Measurements from ENCODE around the gene PDE4C.

Gene PDE4C

DNA sequence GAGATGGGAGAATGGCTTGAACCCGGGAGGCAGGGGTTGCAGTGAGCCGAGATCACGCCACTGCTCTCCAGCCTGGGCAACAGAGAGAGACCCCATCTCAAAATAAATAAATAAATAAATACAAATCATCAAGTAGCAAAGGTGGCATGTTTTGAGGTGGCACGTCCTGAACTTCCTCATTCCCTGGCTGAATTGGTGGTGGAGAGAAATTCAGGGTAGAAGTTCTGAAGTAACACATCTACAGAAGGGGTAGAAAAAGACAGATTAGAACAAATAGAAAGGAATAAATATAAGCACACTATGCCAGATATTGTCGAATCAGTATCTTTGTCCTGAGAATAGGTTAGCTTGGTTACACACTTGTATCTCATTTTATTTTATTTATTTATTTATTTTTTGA lies 46.3 kb downstream of the PDE4C start:
- TF ChIP-seq CTCF (IDR thresholded peaks at IDR 0.05; ENCODE audit: extremely low read depth, missing control alignments) = no peak
- DNase-seq (ENCODE audit: low spot score) = no peak

DNA sequence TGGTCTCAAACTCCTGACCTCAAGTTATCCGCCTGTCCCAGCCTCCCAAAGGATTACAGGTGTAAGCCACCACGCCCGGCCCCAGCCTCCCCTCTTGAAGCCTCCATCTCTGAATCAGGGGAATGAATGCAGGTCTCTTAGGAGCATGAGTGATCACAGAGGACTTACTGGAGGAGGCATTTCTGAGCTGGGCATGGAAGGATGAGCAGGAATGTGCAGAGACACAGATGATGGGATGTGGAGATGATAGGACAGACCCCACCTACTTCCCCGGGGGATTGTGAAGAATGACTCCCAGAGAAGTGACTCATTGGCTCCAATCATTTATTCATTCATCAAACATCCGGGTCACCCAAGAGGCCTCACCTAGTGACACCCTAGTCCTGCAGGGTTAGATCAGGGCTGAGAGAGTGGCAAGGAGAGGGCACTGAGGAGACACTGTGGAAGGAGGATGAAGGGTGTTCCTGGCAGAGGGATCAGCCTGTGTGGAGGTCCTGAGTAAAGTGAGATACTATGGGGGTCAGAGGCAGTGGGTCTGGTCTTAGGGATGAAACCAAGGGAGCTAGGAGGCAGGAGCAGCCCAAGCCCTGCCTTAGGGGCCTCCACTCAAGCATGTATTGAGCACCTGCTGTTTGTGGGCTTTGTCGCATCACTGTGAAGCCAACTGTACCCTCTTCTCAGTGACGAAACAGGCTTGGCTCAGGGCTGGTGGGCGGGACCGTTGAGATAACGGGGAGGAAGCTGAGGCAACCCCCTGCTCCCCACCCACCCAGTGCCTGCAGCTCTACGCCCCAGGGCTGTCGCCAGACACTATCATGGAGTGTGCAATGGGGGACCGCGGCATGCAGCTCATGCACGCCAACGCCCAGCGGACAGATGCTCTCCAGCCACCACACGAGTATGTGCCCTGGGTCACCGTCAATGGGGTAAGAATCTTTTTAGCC lies 49.6 kb downstream of the PDE4C start:
- DNase-seq (ENCODE audit: low spot score) = no peak
- no peak for TF ChIP-seq CTCF (IDR thresholded peaks at IDR 0.05; ENCODE audit: extremely low read depth, missing control alignments)

DNA sequence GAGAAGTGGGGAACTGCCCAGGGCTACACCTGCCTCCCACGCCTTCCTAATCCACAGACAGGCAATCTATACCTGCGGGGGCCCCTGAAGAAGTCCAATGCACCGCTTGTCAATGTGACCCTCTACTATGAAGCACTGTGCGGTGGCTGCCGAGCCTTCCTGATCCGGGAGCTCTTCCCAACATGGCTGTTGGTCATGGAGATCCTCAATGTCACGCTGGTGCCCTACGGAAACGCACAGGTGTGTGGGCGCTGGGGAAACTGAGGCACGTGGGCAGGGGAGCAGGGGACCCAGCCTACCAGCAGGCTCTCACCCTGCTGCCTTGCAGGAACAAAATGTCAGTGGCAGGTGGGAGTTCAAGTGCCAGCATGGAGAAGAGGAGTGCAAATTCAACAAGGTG lies 51.3 kb downstream of the PDE4C start:
- DNase-seq (ENCODE audit: low spot score) = no peak
- no peak for TF ChIP-seq CTCF (IDR thresholded peaks at IDR 0.05; ENCODE audit: extremely low read depth, missing control alignments)
